AG20443 (cell line): ENCODE measurements around the gene ZNF625.

Experiments used
- DNase-seq: peaks from one replicate; pipeline ENCODE4 v3.0.0; 2012; ENCODE audit warnings: low spot score, mixed read lengths

Gene ZNF625

DNA sequence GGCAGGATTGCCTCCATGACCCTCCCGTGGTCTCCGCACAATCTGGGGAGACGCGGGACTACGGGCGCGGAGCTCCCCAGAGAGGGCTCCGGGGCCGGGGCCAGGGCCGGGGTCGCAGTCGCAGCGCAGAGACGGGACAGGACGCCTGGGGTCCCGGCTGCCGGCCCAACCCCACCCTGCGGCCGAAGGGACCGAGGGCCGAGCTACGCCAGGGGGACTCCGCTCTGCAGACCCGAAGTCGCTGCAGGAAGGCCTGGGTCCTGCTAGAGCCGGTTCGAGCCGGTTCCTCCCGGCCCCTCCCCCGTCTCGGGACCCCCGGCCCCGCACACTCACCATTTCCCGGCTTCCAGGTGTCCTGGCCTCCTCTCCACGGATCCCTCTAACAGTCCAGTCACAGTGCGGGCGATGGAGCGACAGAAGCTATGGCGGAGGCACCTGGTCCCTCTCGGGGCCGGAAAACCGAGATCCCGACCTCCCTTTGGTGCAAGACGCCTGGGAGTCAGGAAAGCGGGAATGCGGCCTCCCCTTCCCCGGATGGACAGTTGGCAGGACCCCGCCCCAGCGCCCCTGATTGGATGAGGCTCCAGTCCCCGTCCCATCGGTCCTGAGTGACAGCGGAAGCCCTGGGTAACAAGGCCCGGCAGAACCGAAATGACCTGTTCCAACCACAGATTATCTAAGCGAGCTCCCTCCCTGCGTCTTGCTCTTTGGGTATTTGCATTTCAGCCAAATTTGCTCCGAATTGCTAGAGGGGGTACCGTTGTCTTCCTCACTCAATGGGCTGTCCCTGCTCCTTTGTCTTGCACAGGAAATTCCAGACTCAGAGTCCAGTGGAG lies at the start of gene ZNF625:
Gene ZNF625, minus strand, starts transcription at position 512 of the 836 bp plus-strand sequence. Its CDS starts 176 bp downstream, at position 336.
- peak; percentile 90 for DNase-seq

DNA sequence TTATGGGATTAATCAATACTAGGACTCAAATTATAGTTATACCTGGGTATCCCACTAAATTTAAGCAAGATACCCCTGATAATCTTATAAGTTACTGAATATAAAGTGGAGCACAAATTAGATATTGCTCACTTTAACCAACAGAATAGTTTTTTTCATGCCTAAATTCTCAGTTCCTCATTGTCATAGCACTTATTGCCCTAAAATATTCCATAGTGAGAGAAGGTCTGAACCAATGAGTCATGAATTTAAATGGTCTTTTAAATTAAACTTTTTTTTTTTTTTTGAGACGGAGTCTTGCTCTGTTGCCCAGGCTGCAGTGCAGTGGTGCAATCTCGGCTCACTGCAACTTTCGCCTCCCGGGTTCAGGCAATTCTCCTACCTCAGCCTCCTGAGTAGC lies 48.8 kb upstream of the ZNF625 start:
- no peak for DNase-seq

- no peak for DNase-seq
These were observed 45.7 kb upstream of the ZNF625 start for GRCh38 chr19:12202250-12202649.

DNA sequence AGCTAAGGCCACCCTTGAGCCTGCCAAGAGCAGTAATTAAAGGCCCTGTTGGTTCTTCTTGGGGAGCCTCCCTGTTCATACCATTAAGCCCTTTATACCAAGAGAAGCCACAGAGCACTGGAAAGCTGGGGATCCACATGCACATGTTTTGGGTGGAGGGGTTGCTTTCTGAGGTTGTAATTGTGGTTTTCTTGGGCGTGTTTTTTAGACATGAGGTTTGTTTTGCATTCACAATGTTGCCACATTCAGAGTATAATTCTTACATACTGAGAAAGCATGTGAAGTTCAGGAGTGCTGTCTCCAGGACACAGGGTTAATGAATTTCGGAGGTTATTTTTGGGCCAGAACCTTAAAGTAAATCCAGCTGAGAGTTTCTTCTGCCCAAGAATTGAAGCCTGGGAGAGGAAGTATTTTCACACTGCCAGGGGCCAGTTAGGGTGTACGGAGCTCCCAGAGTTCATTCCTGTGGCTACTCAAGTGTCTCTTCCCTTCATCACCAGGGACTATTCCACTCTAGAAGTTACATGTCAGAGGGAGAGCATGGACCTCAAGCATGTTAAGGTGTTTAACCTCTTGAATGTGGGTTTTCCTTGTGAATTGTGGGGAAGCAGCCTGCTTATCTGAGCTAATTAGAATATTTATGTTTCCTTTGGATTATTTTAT lies 43.4 kb upstream of the ZNF625 start:
- DNase-seq: no peak

DNA sequence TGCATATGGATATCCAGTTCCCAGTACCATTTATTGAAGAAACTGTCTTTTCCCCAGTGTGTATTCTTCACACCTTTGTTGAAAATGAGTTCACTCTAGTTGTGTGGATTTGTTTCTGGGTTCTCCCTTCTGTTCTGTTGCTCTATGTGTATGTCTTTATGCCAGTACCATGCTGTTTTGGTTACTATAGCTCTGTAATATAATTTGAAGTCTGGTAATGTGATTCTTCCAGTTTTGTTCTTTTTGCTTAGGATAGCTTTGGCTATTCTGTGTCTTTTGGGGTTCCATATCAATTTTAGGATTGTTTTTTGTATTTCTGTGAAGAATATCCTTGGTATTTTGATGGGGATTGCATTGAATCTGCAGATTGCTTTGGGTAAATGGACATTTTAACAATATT lies 41.6 kb upstream of the ZNF625 start:
- no peak for DNase-seq

DNA sequence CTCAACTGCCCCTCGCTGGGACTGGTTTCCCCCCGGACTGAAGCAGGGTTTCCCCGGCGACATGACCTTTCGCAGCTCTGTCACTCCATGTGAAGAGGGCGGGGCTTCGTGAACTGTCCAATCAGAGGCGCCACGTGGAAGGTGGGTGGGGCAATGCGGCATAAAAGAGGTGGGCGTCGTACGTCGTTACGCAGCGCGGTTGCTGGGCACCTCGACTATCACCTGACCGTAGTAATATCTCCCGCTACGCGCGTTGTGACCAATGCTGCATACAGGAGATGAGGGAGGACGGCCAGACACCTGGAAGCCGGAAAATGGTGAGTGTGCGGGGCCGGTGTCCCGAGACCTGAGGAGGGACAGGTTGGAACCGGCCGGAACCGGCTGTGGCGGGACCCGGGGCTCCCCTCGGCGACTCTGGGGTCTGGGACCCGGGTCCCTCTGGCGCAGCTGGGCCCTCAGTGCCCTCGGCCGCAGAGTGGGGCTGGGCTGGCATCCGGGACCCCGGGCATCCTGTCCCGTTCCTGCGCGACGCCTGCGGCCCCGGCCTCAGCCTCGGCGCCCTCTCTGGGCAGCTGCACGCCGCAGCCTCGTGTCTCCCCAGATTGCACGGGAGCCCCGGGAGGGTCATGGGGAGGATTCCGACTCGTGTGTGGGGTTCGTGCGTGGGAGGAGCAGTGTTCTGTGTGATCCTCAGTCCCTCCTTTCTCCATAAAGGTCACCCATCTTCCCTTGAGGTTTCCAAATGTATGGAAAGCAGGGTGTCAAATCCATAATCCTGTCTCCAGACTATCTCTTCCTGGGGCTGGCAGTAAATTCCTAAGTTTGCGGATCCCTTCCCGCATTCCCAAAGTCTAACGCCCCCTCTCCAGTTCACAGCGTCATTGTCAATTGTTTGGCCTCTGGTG lies 38.5 kb upstream of the ZNF625 start:
- DNase-seq: peak; percentile 52

DNA sequence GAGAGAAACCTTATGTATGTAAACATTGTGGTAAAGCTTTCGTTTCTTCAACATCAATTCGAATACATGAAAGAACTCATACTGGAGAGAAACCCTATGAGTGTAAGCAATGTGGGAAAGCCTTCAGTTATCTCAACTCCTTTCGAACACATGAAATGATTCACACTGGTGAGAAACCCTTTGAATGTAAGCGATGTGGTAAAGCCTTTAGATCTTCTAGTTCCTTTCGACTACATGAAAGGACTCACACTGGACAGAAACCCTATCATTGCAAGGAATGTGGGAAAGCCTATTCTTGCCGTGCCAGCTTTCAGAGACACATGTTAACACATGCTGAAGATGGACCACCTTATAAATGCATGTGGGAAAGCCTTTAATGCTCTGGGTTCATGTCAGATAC lies 31.1 kb upstream of the ZNF625 start:
- DNase-seq: no peak

DNA sequence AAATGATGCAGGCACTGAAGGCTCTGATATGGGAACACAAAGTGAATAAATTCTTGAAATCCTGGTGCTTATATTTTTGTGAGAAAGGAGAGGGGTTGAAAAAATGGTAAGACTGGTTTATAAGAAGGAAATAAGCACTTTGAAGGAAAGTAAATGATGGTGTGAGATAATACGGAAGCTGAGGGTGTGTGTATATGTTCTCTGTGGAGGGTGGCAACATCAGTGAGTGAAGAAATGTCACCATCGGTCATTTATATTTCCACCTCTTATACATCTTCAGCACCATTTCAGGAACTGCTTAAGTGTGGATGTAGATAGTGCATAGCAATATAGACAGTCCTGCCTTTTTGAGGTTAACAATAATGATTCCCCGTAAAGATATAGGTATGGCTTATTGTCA lies 23.8 kb upstream of the ZNF625 start:
- no peak for DNase-seq

- no peak for DNase-seq
These were observed 10.1 kb upstream of the ZNF625 start for GRCh38 chr19:12166626-12167025.

DNA sequence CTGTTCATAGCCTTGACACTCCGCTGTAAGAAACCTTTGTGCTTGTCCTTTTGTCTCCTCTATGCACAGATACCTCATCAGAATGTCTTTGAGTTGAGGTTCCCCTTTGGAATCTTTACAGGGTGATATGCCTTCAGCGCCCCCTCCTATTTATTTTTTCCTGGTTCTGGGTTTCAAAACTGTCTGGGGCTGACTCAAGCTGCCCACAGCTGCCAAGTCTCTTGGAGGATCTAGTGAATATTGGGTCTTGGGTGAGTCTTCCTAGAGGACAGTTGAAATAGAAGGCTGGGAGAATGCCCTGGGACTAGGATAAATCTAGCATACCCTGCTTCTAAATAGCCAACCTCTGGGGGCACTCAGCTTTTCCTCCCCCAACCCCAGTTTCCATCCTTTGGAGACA lies 7.3 kb upstream of the ZNF625 start:
- peak; percentile 59 for DNase-seq

DNA sequence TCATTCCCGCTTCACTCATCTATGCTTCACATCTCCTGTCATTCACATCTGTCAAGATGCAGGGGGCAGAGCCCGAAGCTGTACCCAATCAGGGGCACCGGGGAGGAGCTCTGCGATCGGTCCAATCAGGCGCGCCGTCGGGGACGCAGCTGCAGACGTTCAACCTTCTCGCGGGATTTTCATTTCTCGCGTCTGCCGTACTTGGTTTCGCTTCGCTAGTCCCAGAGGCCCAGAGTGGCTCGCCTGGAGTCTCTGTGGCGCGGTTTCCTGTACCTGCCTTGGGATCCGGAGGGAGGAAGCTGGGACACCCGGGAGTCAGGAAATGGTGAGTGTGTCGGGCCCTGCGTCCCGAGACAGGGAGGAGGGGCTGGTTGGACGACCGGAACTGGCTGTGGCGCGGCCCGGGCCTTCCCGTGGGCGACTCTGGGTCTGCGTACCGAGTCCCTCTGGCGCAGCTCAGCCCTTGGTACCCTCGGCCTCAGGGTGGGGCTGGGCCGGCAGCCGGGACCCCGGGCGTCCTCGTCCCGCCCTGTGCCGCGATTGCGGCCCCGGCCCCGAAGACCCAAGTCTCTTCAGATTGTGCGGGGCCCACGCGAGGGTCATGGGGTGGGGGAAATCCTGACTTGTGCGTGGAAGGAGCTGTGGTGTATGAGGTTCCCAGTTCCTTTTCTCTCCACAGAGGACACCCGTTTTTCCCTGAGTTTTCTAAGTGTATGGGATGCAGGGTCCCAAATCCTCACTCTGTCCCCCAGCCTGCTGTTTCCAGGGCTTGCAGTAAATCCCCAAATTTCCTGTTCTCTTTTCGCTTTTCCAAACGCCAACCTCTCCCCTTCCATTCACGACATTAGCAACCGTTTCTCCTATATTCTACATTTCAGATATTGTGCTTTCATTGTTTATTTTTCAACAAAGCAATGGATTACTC lies 6.6 kb upstream of the ZNF625 start, which contains the start of gene ZNF136:
Gene ZNF136, plus strand, starts transcription at position 215 of the 925 bp plus-strand sequence. Its CDS starts 108 bp downstream, at position 323.
- peak; percentile 99 for DNase-seq

DNA sequence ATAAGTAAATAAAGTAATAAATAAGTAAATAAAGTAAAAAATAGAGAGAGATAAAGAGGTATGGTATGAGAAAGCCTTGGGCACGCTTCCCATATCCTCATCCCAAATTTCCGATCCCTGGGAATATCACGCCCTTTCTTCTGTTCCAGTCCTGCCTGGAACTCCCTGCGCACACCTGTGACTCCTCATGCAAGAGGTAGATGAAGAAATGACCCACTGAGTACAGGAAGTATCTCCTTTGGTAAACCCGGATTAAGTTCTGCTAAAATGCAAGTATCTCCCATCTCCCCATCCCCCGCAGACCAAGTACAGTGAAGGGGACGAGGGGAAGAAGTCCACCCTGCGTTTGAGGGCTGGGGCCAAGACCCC lies 6.0 kb upstream of the ZNF625 start:
- DNase-seq: no peak

DNA sequence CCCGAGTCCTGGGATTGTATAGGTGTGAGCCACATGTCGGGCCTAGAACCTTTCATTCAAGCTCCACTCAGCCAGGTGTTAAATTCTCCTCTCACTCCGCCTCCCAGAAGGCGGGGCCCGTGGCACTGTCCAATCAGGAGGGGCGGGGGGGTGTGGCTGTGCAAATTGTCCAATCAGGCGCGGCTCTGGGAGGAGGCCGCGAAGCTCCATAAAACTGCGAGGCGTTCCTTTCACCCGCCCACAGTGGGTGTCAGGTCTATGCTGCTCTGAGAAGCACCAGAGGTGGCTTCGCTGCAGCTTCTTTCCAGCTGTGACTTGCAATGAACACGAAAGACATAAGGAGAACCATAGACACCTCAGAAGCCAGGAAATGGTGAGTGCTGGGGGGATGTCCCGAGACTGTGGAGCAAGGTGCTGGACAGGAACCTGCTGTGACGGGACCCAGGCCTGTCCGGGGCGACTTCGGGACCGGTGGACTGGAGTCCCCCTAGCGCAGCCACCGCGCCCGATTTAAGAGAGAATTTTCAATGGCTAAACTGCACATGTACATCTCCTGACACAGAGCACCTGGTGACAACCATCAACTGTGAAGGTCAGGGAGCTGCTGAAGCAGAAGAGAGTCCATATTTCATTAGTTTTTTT lies 3.4 kb upstream of the ZNF625 start:
- DNase-seq: no peak

DNA sequence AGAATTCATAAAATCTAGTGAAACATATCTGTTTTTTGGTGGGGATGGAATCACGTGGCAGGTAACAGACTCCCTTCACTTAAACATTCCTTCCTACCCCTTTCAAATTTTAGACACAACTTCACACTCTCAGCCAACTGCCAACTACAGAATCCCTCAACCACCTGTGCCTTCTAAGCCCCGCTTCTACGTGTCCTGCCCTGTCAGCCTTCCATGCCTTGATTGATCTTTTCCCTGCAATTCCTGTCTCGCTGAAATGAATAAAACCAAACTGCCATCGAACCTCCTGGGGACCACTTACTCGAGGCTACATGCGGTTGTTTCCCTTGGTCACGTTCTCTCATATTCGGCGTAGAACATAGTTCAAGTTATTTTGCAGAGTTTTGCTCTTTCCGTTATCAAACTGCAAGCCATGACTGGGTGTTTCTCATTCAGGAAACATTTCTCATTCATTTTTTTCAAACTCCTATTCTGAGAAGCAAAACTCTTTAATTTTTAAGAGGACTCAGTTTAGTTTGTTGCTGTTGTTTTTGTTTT lies 1.1 kb downstream of the ZNF625 start:
- peak; percentile 9 for DNase-seq

- DNase-seq: no peak
These were observed 11.2 kb downstream of the ZNF625 start for GRCh38 chr19:12145348-12145747.

GRCh38 chr19:12141405-12141736 lies 15.2 kb downstream of the ZNF625 start:
- DNase-seq: no peak

DNA sequence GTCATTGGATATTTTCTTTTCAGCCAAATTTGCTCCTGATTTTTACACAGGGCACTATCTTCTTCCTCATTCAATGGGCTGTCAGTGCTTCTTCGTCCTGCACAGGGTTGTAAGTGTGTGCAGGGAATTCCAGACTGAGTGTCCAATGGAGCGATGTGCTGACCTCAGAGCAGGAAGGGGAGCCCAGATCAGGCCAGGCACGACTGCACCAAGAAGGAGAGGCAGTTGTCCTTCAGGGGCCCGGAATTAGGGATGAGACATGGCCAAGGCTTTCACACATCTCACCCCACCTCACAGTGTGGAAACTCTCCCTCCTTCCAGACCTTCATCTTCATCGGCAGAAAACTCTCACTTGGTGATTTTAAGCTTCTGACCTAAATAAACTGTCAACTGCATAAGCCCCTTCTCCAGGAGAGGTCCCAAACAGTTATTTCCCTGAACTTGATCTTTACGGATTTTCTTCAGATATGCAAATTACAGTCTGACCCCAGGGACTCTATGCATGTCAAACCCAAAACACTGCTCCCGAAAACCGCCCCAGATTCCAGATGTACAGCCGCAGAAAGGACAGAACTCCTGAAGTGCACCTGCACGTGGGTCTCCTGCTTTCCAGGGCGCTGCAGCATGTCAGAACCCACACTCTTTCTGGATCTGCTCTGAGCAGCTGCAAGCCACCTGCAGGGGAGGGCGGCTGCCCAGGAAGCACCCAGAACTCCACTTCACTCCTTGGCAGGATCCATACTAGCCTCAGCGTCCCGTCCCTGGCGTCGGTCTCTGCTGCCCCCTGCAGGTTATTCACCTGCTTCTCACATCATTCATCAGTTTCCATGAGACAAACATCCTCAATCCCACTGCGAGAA lies 15.8 kb downstream of the ZNF625 start:
- DNase-seq: peak; percentile 89

- DNase-seq: peak; percentile 98
These were observed 16.5 kb downstream of the ZNF625 start, which contains the start of gene ZNF20 for GRCh38 chr19:12139885-12140544. Gene ZNF20, minus strand, starts transcription at chr19:12140350. Its CDS starts 168 bp downstream, at chr19:12140182.

DNA sequence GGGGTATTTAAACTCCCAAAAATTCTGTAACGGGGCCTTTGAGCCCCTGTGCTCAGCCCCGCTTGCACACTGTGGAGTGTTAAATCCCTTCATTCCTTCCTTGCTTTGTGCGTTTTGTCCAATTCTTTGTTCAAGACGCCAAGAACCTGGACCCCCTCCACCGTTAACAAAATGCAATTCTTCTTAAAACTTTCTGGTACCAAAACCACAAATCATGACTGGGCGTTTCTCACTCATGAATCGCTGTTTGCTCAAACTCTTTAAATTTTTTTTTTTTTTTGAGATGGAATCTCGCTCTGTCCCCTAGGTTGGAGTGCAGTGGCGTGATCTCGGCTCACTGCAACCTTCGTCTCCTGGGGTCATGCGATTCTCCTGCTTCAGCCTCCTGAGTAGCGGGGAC lies 17.3 kb downstream of the ZNF625 start:
- no peak for DNase-seq
